Measurements from ENCODE around the gene JARID2.
"Not testable (repeated sequence)": the region's sequence is repeated elsewhere in the genome, so short reads cannot be mapped to it uniquely, and the experiment has no call there.

Gene JARID2

GRCh38 chr6:15535495-15536197 lies 289.8 kb downstream of the JARID2 start:
- DNase-seq (ENCODE audit: low spot score) (no peak), FAIRE-seq (no peak)

DNA sequence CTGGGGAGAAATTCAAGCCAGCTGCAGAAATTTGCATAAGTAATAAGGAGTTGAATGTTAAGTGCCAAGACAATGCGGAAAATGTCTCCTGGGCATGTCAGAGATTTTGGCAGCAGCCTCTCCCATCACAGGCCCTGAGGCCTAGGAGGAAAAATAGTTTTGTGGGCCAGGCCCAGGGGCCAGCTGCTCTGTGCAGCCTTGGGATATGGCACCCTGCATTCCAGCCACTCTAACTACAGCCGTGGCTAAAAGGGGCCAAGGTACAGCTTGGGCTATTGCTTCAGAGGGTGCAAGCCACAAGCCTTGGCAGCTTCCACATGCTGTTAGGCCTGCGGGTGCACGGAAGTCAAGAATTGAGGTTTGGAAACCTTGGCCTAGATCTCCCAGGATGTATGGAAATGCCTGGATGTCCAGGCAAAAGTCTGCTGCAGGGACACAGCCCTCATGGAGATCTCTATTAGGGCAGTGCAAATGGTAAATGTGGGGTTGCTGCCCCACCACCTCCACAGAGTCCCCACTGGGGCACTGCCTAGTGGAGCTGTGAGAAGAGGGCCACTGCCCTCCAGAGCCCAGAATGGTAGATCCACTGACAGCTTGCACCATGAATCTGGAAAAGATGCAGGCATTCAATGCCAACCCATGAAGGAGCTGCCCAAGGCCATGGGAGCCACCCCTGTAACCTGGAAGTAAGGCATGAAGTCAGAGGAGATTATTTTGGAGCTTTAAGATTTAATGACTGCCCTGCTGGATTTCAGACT lies 290.5 kb downstream of the JARID2 start:
- no peak for DNase-seq (ENCODE audit: low spot score)
- no peak for FAIRE-seq

DNA sequence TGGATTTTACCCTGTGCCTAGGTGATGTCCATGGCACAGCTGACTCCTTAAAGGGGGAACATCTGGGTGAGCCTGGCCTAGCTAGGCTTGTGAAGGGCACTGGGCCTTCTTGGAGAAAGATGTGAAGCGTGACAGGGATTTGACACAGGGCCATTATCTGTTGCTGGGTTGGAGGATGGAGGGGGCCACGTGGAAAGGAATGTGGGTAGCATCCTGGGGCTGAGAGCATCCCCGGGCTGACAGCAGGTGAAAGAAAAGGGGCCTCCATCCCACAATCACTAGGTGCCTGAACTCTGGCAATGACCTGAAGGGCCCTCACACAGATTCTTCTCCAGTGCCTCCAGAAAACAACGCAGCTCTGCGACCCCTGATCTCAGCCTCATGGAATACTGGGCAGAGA lies 292.2 kb downstream of the JARID2 start:
- no peak for DNase-seq (ENCODE audit: low spot score)
- no peak for FAIRE-seq

- no peak for DNase-seq (ENCODE audit: low spot score)
- FAIRE-seq, result no peak
Observed at GRCh38 chr6:15538766-15539495, 293.1 kb downstream of the JARID2 start.

DNA sequence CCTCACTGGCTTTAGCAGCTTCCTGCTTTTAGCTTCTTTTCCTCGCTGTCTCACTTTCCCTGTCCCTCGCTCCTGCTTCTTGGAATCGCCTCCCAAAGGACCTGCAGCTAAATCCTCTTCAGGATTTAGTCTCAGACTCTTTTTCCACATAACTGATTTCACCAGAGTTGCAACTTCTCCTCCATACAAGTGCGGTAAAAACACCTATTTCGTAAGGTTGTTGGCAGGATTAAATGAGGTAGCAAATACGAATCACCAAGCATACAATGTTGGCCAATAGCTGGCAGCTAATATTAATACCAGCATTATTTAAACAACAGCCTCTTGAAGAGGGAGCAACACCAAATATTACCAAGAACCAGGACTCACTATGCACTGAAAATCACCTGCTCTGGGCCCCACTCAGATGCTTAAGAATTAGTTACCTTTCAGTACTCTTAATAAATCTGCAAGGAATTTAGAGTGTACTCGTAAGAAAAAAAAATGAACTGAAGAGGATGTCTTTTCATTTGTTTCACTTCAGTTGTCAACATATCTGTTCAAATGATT lies 293.9 kb downstream of the JARID2 start:
- FAIRE-seq, result no peak
- no peak for DNase-seq (ENCODE audit: low spot score)

GRCh38 chr6:15543332-15543917 lies 297.6 kb downstream of the JARID2 start:
- FAIRE-seq; DNase-seq (ENCODE audit: low spot score): not testable (repeated sequence)

DNA sequence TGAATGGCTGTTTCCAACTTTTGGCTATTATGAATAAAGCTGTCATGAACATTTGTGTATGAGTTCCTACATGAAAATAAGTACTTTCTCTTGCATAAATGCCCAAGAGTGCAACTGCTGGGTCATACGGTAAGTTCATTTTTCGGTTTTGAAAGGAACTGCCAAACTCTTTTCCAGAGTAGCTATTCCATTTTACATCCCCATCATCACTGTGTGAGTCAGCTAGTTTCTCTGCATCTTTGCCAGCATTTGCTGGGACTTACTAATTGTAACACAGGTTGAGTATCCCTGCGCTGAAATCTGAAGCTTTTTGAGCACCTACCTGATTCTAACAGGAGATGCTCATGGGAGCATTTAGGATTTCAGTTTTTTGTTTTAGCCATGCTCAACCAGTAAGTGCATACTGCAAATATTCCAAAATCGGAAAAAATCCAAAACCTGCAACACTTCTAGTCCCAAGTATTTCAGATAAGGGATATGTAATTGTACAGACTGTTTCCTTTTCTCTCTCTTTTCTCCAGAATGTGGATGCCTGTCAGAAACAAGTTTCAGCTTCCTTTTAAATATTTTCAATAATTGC lies 298.5 kb downstream of the JARID2 start:
- no peak for DNase-seq (ENCODE audit: low spot score)
- no peak for FAIRE-seq

DNA sequence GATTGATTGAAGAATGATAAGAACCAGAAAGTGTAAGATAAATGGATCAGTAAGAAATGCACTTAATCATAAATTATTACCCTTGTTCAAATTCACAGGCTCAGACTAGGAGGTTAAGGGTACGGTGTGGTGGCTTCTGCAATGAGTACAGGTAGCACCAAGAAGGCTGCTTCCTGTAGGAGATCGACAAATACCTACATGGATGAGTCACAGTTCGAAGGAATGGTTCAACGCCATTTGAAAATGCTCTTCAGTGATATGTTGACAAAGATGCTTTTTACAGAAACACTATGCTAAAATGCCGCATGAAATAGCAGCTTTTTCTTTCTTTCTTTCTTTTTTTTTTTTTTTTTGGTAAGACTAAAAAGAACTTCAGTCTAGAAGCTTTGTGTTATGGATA lies 300.7 kb downstream of the JARID2 start:
- FAIRE-seq, result no peak
- DNase-seq (ENCODE audit: low spot score), result no peak

DNA sequence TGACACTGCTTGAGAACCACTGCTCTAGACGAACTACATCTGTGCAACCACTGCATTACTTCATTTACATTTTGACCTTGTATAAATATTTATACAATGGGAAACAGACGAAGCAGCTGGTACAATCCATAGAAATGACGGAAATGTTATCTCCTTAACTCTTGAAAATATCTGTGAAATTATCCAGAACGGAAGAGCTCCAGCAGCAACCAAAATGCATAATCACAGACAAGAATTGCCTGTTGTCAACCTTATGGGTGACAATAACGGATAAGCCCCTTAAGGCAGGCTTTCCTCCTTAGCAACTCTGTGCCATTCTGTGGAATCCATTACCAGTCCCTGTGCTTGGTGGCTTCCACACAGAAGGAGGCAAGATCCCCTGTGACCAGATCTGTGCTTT lies 301.5 kb downstream of the JARID2 start:
- FAIRE-seq (no peak), DNase-seq (ENCODE audit: low spot score) (no peak)

DNA sequence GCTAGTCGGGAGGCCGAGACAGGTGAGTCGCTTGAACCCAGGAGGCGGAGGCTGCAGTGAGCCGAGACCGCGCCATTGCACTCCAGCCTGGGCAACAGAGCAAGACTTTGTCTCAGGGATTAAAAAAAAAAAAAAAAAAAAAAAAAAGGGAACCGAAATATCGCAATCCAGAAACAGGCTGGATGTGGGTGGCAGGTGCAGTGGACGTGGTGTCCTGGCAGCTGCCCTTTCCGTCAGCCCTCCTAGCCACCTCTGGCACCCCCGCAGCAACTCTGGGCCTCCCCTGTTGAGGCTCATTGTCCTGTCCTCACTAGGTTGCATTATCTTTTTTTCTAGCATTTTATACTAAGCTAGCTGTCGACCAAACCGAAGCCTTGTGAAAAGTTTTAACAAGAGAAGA lies 303.5 kb downstream of the JARID2 start:
- FAIRE-seq (no peak), DNase-seq (ENCODE audit: low spot score) (no peak)

- DNase-seq (ENCODE audit: low spot score), result no peak
- no peak for FAIRE-seq
Observed at GRCh38 chr6:15550546-15551123, 304.8 kb downstream of the JARID2 start.

GRCh38 chr6:15551262-15551661 lies 305.4 kb downstream of the JARID2 start:
- DNase-seq (ENCODE audit: low spot score), result no peak
- no peak for FAIRE-seq

GRCh38 chr6:15551798-15552197 lies 305.9 kb downstream of the JARID2 start:
- DNase-seq (ENCODE audit: low spot score), result no peak
- FAIRE-seq, result no peak

GRCh38 chr6:15553031-15553430 lies 307.2 kb downstream of the JARID2 start:
- DNase-seq (ENCODE audit: low spot score), result no peak
- FAIRE-seq, result no peak

DNA sequence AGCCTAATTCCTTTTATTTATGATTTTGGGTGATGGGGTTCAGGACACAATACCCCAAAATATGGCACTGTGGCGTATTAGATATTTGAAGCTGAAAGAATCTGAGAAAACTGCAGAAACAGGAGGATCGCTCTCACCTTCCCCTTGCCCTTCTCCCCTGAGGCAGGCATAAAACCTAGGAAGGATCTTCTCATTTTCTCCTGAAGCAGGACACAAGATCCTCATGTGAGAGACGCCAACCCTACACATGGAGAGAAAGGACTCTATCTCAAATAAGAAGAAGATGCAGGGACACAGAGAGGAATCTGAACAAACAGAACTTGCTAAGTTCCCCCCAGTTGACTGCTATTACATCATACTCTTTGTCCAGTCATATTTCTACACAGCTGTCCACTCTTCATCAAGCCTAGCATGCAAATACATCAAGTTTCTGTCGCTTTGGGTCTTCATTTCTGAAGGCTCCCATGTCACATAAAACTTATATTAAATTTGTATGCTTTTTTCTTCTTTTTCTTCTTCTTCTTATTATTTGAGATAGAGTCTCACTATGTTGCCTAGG lies 307.9 kb downstream of the JARID2 start:
- FAIRE-seq, result no peak

DNA sequence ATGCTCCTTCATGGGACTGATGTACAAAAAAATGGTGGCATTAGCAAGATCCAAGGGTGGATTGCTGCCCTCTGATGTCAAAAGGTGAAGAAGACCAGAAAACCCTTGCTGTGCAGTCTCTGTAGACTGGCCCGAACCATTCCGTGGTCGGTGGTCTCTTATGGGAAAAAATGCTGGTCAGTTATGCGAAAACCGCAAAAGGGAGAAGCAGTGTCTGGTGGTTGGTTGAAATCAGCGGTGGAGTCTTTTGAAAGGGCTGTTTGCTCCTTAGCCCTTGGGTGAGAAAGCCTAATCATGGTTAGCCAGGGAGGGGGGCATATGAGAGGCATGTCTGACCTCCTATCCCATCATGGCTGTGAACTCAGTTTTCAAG lies 308.8 kb downstream of the JARID2 start:
- DNase-seq (ENCODE audit: low spot score) (no peak), FAIRE-seq (no peak)

More for the DNA sequence above, 307.9 kb downstream of the JARID2 start:
- DNase-seq (ENCODE audit: low spot score), result no peak

DNA sequence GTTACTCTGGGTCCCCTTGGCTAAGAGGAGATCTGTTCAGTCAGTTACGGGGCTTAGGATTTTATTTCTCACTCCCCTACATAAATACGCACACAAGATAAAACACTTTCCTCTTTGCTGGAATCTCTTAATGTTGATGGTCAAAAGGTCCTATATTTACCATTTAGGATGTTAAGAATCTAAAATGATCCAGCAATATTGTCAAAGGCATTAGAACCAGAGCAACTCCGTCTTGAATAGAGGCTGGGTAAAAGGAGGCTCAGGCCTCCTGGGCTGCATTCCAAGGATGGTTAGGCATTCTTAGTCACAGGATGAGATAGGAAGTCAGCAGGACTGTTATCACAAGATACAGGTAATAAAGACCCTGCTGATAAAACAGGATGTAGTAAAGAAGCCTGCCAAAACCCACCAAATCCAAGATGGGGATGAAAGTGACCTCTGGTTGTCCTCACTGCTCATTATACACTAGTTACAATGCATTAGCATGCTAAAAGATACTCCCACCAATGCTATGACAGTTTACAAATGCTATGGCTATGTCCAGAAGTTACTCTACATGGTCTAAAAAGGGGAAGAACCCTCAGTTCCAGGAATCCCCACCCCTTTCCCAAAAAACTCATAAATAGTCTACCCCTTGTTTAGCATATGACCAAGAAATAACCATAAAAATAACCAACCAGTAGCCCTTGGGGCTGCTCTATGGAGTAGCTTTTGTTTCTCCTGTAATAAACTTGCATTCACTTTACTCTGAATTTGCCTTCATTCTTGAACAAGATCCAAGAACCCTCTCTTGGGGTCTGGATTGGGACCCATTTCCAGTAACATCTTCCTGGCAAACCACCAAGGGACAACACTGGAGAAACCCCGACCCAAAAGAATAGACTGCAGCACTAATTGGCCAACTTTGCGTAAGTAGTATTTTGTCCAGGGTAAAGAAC lies 309.5 kb downstream of the JARID2 start:
- DNase-seq (ENCODE audit: low spot score), result peak; percentile 11
- no peak for FAIRE-seq

- FAIRE-seq (no peak), DNase-seq (ENCODE audit: low spot score) (no peak)
Observed at GRCh38 chr6:15556711-15557110, 310.8 kb downstream of the JARID2 start.

GRCh38 chr6:15557174-15557573 lies 311.3 kb downstream of the JARID2 start:
- DNase-seq (ENCODE audit: low spot score) (no peak), FAIRE-seq (no peak)

DNA sequence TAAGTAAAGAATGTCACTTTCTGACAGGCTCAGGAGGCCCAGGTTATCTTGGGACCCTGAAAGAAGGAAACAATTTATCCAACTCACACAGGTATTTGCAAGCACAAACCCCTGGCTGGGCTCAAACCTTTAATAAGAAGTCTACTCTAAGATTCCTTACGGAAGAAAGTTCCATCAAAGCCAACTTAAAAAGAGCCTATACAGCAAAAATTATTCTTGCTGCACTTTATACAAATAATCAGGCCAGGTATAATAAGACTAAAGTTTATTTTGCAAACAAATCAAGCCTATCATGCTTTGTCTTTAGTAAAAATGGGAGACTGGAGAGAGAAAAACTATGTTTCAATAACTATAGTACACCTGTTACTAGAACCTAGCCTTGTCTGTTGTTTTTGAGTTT lies 314.8 kb downstream of the JARID2 start:
- no peak for FAIRE-seq

More for the DNA sequence above, 314.8 kb downstream of the JARID2 start:
- DNase-seq (ENCODE audit: low spot score), result no peak

Data from RCC 7860 (cell line).